KBM-7 (cell line): ENCODE data around the gene SSX1.
"Not testable (repeated sequence)": the region's sequence is repeated elsewhere in the genome, so short reads cannot be mapped to it uniquely, and the experiment has no call there.

ENCODE experiments used
- DNase-seq: peaks from one replicate; pipeline ENCODE4 v3.0.0-alpha.2; 2015
- in situ Hi-C: fragments of 300-500 bp; cut with MboI; formaldehyde crosslinking; loops from 2 replicates; pipeline ENCODE4 v1.14.3; 2020; ENCODE audit warnings: low sequenced_read_pairs, low pct_unique_long_range_greater_than_20kb, mixed read lengths

The SSX1 gene

GRCh38 chrX:48255062-48255796 is at the start of gene SSX1:
SSX1 (plus strand) TSS chrX:48255392; CDS start chrX:48257242, 1,850 bp downstream.
- DNase-seq = peak; percentile 0
- in situ Hi-C loops = not testable (repeated sequence)

GRCh38 chrX:48214341-48214740 is 40.9 kb upstream of the SSX1 start:
- DNase-seq, in situ Hi-C loops: not testable (repeated sequence)

- in situ Hi-C loops, DNase-seq: not testable (repeated sequence)
These were observed 31.0 kb upstream of the SSX1 start for GRCh38 chrX:48224196-48224595.

- peak; percentile 3 for DNase-seq
- in situ Hi-C loops = not testable (repeated sequence)
These were observed 2.2 kb upstream of the SSX1 start for GRCh38 chrX:48252945-48253344.

DNA sequence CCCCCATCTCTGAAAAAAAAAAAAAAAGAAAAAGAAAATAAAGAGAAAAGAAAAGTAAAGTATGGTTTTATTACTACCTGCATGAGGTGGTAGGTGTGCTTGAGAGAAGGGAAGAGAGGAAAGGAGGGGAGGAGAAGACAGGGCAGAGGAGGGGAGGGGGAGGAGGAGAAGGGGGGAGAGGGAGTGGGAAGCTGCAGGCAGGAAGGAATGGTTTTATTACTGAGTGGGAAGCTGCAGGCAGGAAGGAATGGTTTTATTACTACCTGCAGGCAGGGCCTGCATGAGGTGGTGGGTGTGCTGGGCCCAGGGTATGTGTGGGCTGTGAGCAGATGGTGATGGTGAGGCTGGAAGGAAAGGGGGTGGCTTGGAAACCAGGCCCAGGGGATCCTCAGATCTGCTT is 19.2 kb downstream of the SSX1 start:
- DNase-seq, in situ Hi-C loops: not testable (repeated sequence)

DNA sequence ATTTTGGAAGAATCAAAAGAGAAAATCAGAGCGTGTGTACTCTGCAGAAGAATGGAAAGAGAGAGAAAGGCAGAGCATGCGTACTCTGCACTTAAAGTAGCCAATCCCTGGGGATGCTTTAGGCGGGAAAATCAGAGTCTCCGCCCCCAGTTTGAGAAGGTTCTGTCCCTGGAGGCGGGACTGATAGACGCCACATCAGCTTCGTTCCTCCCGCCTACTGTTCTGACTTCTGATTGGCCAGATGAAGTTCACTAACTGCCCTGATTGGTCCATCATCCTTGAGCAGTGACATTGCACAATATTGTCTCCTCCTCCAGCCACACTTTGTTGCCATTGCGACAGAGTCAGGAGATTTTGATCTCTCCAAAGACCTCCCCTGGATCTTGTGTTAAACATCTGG is 23.8 kb downstream of the SSX1 start:
- in situ Hi-C loops = loop anchor here (25.0 kb wide), 2 partner anchors 92 to 158 kb away; partner anchors contain the start of gene SSX5

GRCh38 chrX:48280729-48281128 is 25.5 kb downstream of the SSX1 start:
- in situ Hi-C loops = loop anchor here (25.0 kb wide), 2 partner anchors 93 to 157 kb away; partner anchors contain the start of gene SSX5
- not testable (repeated sequence) for DNase-seq

More for the DNA sequence above, 23.8 kb downstream of the SSX1 start:
- peak; percentile 4 for DNase-seq

- DNase-seq = no peak
- in situ Hi-C loops = no loop called here
These were observed 51.0 kb downstream of the SSX1 start for GRCh38 chrX:48306175-48306574.

DNA sequence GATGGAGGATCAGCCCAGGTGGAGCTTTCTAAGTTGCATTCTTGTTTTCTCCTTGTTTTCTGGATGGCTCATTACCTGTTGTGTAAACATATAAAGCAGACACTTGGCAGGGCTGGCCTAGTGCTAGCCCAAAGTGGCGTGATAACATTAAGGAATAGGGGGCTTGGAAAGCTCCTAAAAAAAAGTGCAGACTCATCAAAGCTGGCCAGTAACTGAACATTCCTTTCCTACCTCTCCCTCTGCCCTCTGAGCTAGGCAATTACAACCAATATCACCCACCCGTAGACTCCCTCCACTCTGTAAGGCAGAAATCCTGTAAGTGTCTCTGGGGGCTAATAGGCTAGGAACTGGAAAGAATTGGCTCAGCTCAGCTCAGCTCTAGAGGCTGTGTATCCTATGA is 58.8 kb downstream of the SSX1 start:
- DNase-seq, in situ Hi-C loops: not testable (repeated sequence)
